H9 (cell line): ENCODE data around the gene ERC2. TPM values are rescaled to one million over a fixed set of nuclear protein-coding genes. Genes with fewer than 3 reads are reported as not detected.

ENCODE experiments used
- DNase-seq: peaks from one replicate; pipeline ENCODE4 v3.0.0-alpha.2; 2017
- H2AFZ ChIP-seq: one replicate; pipeline ENCODE4 v1.6.1; 2013; ENCODE audit warnings: mild to moderate bottlenecking, low read length, control low read depth, moderate library complexity
- H2AK5ac ChIP-seq: 2 replicates; pipeline ENCODE4 v1.6.1; 2013; ENCODE audit warnings: low read length, control low read depth, mixed read lengths; ENCODE audit not compliant: insufficient read length
- H2BK120ac ChIP-seq: one replicate; pipeline ENCODE4 v1.6.1; 2013; ENCODE audit warnings: low read depth, mild to moderate bottlenecking, low read length, control low read depth, inconsistent platforms; ENCODE audit not compliant: poor library complexity, severe bottlenecking
- H2BK12ac ChIP-seq: 2 replicates; pipeline ENCODE4 v1.6.1; 2013; ENCODE audit warnings: low read length, control low read depth, mixed read lengths, low read depth; ENCODE audit not compliant: insufficient read length
- H2BK15ac ChIP-seq: 2 replicates; pipeline ENCODE4 v1.6.1; 2013; ENCODE audit warnings: low read depth, low read length, control low read depth
- H2BK20ac ChIP-seq: one replicate; pipeline ENCODE4 v1.6.1; 2013; ENCODE audit warnings: low read depth, mild to moderate bottlenecking, low read length, control low read depth, inconsistent platforms; ENCODE audit not compliant: poor library complexity, severe bottlenecking
- H2BK5ac ChIP-seq: 2 replicates; pipeline ENCODE4 v1.6.1; 2013; ENCODE audit warnings: low read length, control low read depth, mixed read lengths; ENCODE audit not compliant: insufficient read length
- H3K14ac ChIP-seq: 2 replicates; pipeline ENCODE4 v1.6.1; 2013; ENCODE audit warnings: low read length, control low read depth; ENCODE audit not compliant: insufficient read depth
- H3K18ac ChIP-seq: 2 replicates; pipeline ENCODE4 v1.6.1; 2013; ENCODE audit warnings: low read depth, mild to moderate bottlenecking, mixed read lengths, low read length, control low read depth; ENCODE audit not compliant: insufficient read length
- H3K23ac ChIP-seq: 2 replicates; pipeline ENCODE4 v1.6.1; 2013; ENCODE audit warnings: low read length, control low read depth, mixed read lengths, low read depth; ENCODE audit not compliant: insufficient read length
- H3K23me2 ChIP-seq: 2 replicates; pipeline ENCODE4 v1.6.1; 2013; ENCODE audit warnings: low read depth, mild to moderate bottlenecking, mixed read lengths, low read length, control low read depth; ENCODE audit not compliant: insufficient read length, poor library complexity, severe bottlenecking
- H3K27ac ChIP-seq: 2 replicates; pipeline ENCODE4 v1.5.1; 2013; ENCODE audit warnings: low read length, control low read depth, mixed read lengths, low read depth; ENCODE audit not compliant: insufficient read length
- H3K27me3 ChIP-seq: 2 replicates; pipeline ENCODE4 v1.6.1; 2013; ENCODE audit warnings: low read length, control low read depth, inconsistent platforms; ENCODE audit not compliant: insufficient read depth
- H3K4ac ChIP-seq: 2 replicates; pipeline ENCODE4 v1.6.1; 2013; ENCODE audit warnings: low read depth, mild to moderate bottlenecking, control low read depth, inconsistent platforms, low read length, moderate library complexity
- H3K4me1 ChIP-seq: 2 replicates; pipeline ENCODE4 v1.6.1; 2013; ENCODE audit warnings: low read length, control low read depth, inconsistent platforms; ENCODE audit not compliant: insufficient read depth
- H3K4me2 ChIP-seq: 2 replicates; pipeline ENCODE4 v1.6.1; 2013; ENCODE audit warnings: low read length, control low read depth, mixed read lengths; ENCODE audit not compliant: insufficient read length, insufficient read depth
- H3K56ac ChIP-seq: 2 replicates; pipeline ENCODE4 v1.6.1; 2013; ENCODE audit warnings: low read depth, mild to moderate bottlenecking, mixed read lengths, low read length, control low read depth; ENCODE audit not compliant: insufficient read length
- H3K79me1 ChIP-seq: 2 replicates; pipeline ENCODE4 v1.6.1; 2013; ENCODE audit warnings: low read depth, mild to moderate bottlenecking, moderate library complexity, low read length, control low read depth, inconsistent platforms; ENCODE audit not compliant: insufficient read depth, poor library complexity, severe bottlenecking
- H3K79me2 ChIP-seq: 2 replicates; pipeline ENCODE4 v1.6.1; 2013; ENCODE audit warnings: low read length, control low read depth, inconsistent platforms; ENCODE audit not compliant: insufficient read depth
- H3K9ac ChIP-seq: 2 replicates; pipeline ENCODE4 v1.6.1; 2013; ENCODE audit warnings: low read length, control low read depth, mixed read lengths; ENCODE audit not compliant: insufficient read length; ENCODE audit errors: extremely low read depth
- H3K9me3 ChIP-seq: one replicate; pipeline ENCODE4 v1.6.1; 2013; ENCODE audit warnings: low read depth, low read length, inconsistent platforms; ENCODE audit not compliant: control insufficient read depth
- H3T11ph ChIP-seq: one replicate; pipeline ENCODE4 v1.6.1; 2013; ENCODE audit warnings: mild to moderate bottlenecking, low read length, control low read depth, inconsistent platforms
- H4K20me1 ChIP-seq: one replicate; pipeline ENCODE4 v1.6.1; 2013; ENCODE audit not compliant: control insufficient read depth, insufficient read length, insufficient read depth
- H4K5ac ChIP-seq: 2 replicates; pipeline ENCODE4 v1.6.1; 2013; ENCODE audit warnings: low read depth, mild to moderate bottlenecking, mixed read lengths, low read length, control low read depth; ENCODE audit not compliant: insufficient read length
- H4K8ac ChIP-seq: replicated peaks from 2 replicates; pipeline ENCODE4 v1.6.1; 2013; ENCODE audit warnings: low read length, control low read depth, mixed read lengths, low read depth; ENCODE audit not compliant: insufficient read length
- H4K91ac ChIP-seq: 2 replicates; pipeline ENCODE4 v1.6.1; 2013; ENCODE audit warnings: low read depth, mild to moderate bottlenecking, moderate library complexity, mixed read lengths, low read length, control low read depth; ENCODE audit not compliant: insufficient read length
- H3K27ac Mint-ChIP-seq, 3 experiments: 2 replicates in 2 of 3; 3 replicates in 1 of 3; pipeline ENCODE4 v1.8.0; 2020 to 2021; ENCODE audit warnings: mixed read lengths in 3 of 3, mild to moderate bottlenecking in 1 of 3, moderate library complexity in 1 of 3
- H3K27me3 Mint-ChIP-seq: 2 replicates; pipeline ENCODE4 v1.8.0; 2021; ENCODE audit warnings: low read depth, mild to moderate bottlenecking, moderate library complexity, mixed read lengths
- H3K36me3 Mint-ChIP-seq, 3 experiments: 2 replicates in 2 of 3; 3 replicates in 1 of 3; pipeline ENCODE4 v1.8.0; 2020 to 2021; ENCODE audit warnings: low read depth in 3 of 3, mixed read lengths in 3 of 3; ENCODE audit not compliant: insufficient read depth in 1 of 3
- H3K4me1 Mint-ChIP-seq, 2 experiments: 2 replicates each; pipeline ENCODE4 v1.8.0; 2020; ENCODE audit warnings: mixed read lengths in 2 of 2
- H3K4me3 Mint-ChIP-seq, 2 experiments: 2 replicates in 1 of 2; 3 replicates in 1 of 2; pipeline ENCODE4 v1.8.0; 2020 to 2021; ENCODE audit warnings: mild to moderate bottlenecking in 2 of 2, mixed read lengths in 2 of 2, moderate library complexity in 1 of 2
- H3K9me3 Mint-ChIP-seq, 2 experiments: 2 replicates in 1 of 2; 3 replicates in 1 of 2; pipeline ENCODE4 v1.8.0; 2020; ENCODE audit warnings: mild to moderate bottlenecking in 2 of 2, mixed read lengths in 2 of 2, moderate library complexity in 1 of 2
- WGBS: extraction: QIAGEN DNeasy Blood & Tissue Kit; methylation state at CpG from one replicate; pipeline ENCODE4 v1.1.7; 2013; ENCODE audit warnings: missing lambda C conversion rate, low lambda C conversion rate, mixed read lengths; ENCODE audit not compliant: insufficient read length; ENCODE audit errors: extremely low coverage; 5-methylcytosine and 5-hydroxymethylcytosine counted together
- total RNA-seq: library from RNA; stranded (reverse); gene quantifications from 2 replicates; pipeline ENCODE4 v1.2.1, GENCODE V29; 2021
- TF ChIP-seq, protein P1 (sequence below): fragments of 200-600 bp; sonication (generic); conservative IDR thresholded peaks from 3 replicates; pipeline ENCODE4 v1.8.0; 2021; ENCODE audit warnings: antibody characterized with exemption, mild to moderate bottlenecking

Gene ERC2
- total RNA-seq, 1 experiment from 2014 or later, result 15.4 TPM

DNA sequence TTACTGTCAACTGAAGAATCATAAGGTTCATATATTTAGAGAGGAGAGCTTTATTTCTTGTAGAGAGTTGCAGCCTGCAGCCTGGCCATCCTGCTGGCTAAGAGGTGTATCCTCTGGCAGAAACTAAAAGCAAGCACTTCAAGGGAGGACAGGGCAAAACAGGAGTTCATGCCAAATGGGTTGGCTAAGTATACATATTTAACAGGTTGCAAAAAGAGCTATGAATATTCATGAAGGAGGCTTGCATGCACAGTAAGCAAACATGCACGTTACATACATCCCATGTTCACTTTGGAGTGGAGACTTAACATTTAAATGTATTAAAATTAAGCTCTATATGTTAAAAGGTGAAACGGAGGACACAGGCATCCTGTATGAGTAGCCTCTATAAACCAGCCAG lies 354.4 kb downstream of the ERC2 start:
- no CpG with 5 or more reads among the region's 2 CpGs for WGBS
- H4K8ac ChIP-seq, result no peak overlapping the region

More for the DNA sequence above, 354.4 kb downstream of the ERC2 start:
- Histone ChIP-seq H2BK20ac (no peak overlapping the region), H3K9ac (no peak overlapping the region), H4K20me1 (no peaks in the 10 kb centered on the region), H3K14ac (no peak overlapping the region), H4K5ac (no peak overlapping the region), H3K27ac (no peak overlapping the region), H3K56ac (no peak overlapping the region), H2BK120ac (no peak overlapping the region), H3K27me3 (no peaks in the 10 kb centered on the region), H2BK15ac (no peak overlapping the region), H3K4ac (no peak overlapping the region), H4K91ac (no peak overlapping the region), H2AFZ (no peak overlapping the region), H2AK5ac (no peak overlapping the region), H3K23ac (no peak overlapping the region), H3K4me2 (no peak overlapping the region), H3K79me1 (no peaks in the 10 kb centered on the region), H3K18ac (no peak overlapping the region), H3K23me2 (no peaks in the 10 kb centered on the region), H3T11ph (no peak overlapping the region), H3K4me1 (peaks cover 19% of the 10 kb centered on the region; the same call in 1 of the 2 replicates), H2BK5ac (no peak overlapping the region), H3K79me2 (no peaks in the 10 kb centered on the region), H3K9me3 (no peaks in the 10 kb centered on the region), H2BK12ac (no peak overlapping the region)
- Mint-ChIP-seq H3K36me3 (peaks cover 1 to 16% (median 12%) of the 10 kb centered on the region in 3 experiments; a peak in 5 of 7 replicates), H3K27me3 (no peaks in the 10 kb centered on the region), H3K27ac (peak overlapping the region in 1 of 3 experiments; percentile 93; a peak in 3 of 7 replicates), H3K4me3 (no peak overlapping the region; a peak in 1 of 5 replicates), H3K9me3 (peaks cover 0 to 12% of the 10 kb centered on the region in 2 experiments; a peak in 3 of 5 replicates), H3K4me1 (peaks cover 64 to 69% of the 10 kb centered on the region in 2 experiments)
- TF ChIP-seq, protein P1, sequence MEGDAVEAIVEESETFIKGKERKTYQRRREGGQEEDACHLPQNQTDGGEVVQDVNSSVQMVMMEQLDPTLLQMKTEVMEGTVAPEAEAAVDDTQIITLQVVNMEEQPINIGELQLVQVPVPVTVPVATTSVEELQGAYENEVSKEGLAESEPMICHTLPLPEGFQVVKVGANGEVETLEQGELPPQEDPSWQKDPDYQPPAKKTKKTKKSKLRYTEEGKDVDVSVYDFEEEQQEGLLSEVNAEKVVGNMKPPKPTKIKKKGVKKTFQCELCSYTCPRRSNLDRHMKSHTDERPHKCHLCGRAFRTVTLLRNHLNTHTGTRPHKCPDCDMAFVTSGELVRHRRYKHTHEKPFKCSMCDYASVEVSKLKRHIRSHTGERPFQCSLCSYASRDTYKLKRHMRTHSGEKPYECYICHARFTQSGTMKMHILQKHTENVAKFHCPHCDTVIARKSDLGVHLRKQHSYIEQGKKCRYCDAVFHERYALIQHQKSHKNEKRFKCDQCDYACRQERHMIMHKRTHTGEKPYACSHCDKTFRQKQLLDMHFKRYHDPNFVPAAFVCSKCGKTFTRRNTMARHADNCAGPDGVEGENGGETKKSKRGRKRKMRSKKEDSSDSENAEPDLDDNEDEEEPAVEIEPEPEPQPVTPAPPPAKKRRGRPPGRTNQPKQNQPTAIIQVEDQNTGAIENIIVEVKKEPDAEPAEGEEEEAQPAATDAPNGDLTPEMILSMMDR, result no peak
- no peak for DNase-seq
